Measurements from ENCODE around the gene FAM234A.
"Not testable (repeated sequence)": the region's sequence is repeated elsewhere in the genome, so short reads cannot be mapped to it uniquely, and the experiment has no call there.

FAM234A gene, protein sequence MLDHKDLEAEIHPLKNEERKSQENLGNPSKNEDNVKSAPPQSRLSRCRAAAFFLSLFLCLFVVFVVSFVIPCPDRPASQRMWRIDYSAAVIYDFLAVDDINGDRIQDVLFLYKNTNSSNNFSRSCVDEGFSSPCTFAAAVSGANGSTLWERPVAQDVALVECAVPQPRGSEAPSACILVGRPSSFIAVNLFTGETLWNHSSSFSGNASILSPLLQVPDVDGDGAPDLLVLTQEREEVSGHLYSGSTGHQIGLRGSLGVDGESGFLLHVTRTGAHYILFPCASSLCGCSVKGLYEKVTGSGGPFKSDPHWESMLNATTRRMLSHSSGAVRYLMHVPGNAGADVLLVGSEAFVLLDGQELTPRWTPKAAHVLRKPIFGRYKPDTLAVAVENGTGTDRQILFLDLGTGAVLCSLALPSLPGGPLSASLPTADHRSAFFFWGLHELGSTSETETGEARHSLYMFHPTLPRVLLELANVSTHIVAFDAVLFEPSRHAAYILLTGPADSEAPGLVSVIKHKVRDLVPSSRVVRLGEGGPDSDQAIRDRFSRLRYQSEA

DNA sequence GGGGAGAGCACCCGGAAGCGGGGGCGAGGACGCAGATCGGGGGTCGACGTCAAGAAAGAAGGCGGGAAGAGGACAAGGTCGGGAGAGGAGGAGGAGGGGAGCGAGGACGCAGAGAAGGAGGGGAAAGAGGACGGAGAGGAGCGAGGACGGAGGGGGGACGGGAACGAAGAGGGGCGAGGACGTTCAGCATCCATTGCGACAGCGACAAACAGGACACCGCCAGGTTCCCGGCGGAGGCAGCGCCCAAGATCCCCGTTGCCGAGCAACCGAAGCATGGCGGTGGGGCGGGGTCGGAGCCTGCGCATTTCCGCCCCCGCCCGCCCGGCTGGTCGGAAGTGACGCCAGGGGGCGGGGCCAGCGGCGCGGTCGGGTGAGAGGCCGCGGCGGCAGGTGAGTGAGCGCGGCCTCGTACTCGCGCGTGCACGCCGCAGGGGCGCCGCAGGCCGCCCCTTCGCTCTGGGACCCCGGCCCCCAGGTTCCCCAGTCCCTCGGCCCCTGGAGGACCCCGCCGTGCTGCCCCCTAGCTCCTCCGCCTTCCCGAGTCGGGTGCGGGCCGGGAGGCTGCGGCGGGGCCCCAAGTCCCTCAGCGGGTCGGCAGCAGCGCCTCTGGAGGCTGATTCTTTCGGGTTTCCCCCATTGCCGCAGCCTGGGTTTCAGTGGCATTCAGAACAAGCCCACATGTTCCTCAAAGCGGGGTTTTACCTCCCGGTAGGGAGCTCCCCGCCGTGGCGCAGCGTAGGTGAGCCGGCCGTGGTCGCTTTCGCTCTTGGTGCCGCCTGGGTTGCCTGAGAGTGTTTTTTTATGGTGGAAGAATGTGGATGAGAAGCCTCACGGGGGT, at the start of gene FAM234A:
TSS of gene FAM234A (plus strand) at position 354 of the 838 bp plus-strand sequence. CDS start 19,593 bp downstream, outside the sequence.
- DNase-seq: peak; percentile 95

DNA sequence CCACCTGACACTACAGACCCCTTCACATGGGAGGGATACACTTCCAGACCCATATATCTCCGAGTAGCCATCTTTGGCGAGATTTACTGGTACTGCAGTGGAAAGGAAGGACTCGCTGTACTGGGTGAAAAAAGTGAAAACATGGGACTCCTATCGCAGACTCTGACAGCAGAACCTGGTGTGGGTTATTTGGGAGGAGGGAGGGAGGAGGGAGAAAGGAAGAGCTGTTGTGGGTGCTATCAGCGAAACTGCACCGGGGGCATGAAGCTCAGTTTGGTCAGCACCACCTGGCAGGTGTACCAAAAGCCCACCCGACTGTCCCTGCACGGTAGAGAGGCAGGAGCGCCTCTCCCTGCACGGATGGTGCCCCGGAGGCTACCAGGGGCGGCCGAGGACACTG, 49.4 kb upstream of the FAM234A start:
- DNase-seq: no peak

DNA sequence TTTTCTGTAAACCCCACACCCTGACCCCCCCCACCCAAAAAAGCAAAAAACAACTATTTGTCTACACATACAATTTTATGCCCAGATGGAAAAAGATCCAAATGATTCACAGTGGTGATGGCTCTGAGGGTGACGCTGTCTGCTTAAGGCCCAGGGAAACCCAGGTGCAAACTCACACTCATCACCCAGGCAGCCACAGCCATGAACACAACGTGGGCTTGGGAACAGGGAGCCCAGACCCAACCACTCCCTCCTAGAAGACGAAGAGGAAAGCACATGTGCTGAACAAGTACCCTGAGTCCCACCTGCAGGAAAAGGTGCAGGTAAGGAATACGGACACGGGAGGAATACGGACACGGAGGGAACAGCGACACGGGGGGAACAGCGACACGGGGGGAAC, 48.9 kb upstream of the FAM234A start:
- DNase-seq: no peak

DNA sequence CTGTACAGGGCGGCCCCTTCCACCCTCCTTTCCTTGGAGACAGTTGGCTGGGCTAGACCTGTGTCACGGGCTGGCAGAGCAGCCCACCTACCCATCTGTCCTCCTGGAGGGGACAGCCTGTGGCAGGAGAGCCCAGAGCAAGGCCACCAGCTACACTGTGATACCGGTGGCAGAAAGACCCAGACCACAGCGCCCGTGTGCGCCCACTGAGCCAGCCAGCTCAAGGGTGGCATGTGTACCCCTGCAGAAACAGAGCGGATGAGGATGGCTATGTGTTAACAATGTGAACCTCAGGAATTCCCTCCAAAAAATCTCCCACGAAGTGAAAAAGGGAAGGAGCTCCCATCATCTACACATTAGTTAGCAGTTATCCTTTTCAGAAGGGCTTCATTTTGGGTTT, 47.3 kb upstream of the FAM234A start:
- DNase-seq: no peak

DNA sequence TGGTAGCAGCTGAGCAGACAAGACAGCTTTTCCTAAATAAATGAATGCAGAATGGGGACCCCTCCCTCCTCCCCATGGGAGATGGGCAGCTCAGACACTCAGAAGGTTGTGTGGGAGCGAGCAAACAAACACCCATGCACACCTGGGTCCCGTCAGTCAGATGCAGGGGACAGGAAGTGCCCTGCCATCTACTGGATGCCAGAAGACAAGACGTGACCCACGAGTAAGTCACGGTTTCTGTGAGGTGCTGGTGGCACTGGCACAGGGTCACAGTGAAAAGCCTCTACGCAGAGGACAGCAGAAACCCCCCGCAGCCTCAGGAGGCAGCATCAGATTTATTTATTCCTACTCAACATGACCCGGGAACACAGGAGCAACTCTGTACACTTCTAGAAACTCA, 45.9 kb upstream of the FAM234A start:
- no peak for DNase-seq

DNA sequence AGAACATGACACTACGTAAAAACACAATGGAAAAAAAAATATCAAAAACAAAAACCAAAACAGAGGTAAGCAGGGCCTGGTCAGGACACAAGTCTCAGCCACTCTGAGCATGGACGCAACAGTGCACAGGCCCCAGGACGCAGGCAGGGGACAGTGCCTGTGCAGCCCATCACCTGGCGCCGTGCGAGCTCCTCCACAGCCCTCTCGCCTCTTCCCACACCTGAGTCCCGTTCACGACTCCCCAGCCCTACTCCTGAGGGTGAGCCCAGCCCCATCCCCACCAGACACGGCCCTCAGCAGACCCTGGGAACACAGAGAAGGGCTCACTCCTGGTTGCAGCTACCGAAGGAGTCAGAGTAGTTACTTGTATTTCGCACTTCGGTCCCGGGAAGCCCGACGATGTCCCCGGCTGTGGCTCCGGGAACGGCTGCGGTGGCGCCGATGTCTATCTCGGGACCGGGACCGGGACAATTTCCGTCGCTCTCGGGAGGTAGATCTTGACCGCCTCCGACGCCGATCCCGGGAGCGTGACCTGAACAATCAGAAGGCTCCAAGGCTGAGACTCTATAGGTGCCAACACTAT, 44.9 kb upstream of the FAM234A start:
- no peak for DNase-seq

DNA sequence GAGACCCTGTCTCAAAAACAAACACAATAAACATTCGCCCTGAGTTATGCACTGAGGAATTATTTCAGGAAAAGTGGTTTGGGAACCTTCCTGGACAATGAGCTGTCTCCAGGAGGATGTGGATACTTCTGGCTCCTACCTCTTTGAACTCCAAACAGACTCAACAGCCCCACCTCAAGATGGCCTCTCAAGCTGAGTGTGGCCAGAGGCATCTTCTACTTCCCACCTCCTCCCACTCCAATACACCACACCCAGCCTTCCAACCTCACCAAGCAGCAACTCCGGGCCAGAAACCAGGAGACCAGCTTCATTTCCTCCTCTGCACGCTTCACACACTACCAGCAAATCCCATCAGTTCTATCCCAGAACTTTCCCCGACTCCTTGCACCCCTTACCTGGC, 42.8 kb upstream of the FAM234A start:
- DNase-seq: no peak

DNA sequence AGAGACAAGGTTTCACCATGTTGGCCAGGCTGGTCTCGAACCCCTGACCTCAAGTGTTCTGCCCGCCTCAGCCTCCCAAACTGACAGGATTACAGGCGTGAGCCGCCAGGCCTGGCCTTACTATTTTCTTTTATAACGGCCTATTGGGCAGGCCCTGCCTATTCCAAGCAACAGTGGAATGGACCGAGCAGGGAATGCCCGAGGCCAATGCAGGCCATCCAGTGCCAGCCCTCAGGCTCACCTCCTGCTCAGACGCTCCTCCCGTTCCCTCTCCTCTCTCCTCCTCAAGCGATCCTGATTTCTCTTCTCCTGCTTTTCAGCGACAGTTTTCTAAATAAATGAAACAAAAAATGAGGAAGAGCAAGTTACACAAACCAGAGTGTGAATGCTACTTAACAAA, 41.9 kb upstream of the FAM234A start:
- no peak for DNase-seq

DNA sequence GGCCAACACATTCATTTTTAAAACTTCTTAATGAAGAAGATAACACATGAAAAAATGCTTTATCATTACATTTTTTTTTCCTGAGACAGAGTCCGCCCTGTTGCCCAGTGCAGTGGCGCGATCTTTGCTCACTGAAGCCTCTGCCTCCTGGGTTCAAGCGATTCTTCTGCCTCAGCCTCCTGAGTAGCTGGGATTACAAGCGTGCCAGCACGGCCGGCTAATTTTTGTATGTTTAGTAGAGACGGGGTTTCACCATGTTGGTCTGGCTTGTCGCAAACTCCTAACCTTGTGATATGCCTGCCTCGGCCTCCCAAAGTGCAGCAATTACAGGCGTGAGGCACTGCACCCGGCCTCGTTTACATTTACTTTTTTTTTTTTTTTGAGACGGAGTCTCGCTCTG, 41.2 kb upstream of the FAM234A start:
- DNase-seq: no peak

DNA sequence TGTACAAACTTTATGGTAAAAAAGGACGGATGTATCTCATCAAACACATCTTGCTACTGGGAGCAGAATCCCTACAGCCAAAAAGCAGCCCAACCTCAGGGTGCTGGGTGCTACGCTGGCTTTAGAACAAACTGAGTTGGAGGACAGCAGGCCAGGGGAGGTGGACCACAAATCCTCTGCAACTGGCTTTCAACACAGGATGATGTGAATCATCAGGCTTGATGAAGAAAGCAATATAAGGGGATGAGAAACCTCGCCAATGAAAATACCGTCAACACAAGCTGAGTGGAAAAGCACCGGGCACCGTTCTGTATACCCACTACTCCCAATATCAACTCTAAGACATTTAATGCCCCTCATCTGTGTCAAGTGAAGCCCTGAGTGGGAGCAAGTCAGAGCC, 40.1 kb upstream of the FAM234A start:
- no peak for DNase-seq

DNA sequence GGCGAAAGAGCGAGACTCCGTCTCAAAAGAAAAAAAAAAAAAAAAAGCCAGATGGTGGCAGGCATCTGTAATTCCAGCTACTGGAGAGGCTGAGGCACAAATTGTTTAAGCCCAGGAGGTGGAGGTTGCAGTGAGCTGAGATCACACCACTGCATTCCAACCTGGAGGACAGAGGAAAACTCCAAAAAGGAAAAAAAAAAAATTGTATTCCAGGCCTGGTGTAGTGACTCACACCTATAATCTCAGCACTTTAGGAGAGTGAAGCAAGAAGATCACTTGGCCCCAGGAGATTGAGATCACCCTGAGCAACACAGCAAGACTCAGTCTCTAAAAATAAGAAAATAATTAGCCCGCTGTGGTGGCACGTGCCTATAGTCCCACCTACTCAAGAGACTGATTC, 34.2 kb upstream of the FAM234A start:
- peak; percentile 22 for DNase-seq

DNA sequence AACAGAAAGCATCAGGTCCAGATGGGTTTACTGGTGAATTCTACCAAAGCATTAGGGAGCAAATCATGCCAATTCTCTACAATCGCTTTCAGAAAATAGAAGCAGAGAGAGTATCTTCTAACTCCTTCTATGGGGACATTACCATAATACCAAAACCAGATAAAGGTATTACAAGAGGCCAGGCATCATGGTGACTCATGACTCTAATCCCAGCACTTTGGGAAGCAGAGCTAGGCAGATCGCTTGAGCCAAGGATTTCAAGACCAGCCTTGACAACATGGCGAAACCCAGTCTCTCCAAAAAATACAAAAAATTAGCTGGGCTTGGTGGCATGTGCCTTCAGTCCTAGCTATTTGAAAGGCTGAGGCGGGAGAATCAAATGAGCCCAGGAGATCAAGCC, 31.4 kb upstream of the FAM234A start:
- DNase-seq: no peak

DNA sequence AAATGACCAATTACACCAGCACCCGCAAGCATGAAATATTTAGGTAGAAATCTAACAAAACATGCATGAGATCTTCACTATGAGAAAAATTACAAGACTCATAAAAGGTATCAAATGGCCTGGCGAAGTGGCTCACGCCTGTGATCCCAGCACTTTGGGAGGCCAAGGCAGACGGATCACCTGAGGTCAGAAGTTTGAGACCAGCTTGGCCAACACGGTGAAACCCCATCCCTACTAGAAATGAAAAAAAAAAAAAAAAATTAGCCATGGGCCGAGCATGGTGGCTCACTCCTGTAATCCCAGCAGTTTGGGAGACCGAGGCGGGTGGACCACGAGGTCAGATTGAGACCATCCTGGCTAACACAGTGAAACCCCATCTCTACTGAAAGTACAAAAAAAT, 30.6 kb upstream of the FAM234A start:
- DNase-seq: not testable (repeated sequence)

DNA sequence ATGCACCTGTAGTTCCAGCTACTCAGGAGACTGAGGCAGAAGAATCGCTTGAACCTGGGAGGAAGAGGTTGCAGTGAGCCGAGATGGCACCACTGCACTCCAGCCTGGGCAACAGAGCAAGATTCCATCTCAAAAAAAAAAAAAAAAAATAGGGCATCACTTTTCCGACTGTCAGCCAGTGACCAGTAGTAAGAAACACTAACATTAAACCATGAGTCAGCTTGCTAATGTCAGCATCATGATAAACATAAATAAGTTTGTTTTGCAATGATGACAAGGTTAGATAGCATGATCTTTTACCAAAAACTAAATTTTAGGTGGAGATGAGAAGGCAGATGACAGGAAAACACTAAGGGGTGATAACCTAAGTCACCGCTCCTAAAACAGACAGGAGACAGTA, 25.3 kb upstream of the FAM234A start:
- not testable (repeated sequence) for DNase-seq

DNA sequence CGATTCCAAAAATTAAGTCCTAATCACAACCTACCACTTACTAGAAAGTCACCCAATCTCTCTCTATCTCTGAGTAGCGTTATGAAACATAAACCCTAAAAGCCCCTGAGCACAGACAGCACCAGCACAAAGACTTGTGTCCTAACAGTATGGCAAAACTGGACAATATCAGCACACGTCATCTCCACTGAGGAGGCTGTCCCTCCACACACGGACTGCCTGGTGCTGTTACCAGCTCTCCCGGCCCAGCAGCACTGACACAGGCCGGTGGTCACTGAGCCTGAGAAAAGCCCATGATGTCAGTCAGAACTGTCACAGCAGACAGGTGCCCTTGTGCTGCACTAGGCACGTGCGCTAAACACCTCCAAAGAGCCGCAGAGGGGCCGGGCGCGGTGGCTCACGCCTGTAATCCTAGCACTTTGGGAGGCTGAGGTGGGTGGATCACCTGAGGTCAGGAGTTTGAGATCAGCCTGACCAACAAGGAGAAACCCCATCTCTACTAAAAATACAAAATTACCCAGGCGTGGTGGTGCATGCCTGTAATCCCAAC, 22.9 kb upstream of the FAM234A start:
- not testable (repeated sequence) for DNase-seq

DNA sequence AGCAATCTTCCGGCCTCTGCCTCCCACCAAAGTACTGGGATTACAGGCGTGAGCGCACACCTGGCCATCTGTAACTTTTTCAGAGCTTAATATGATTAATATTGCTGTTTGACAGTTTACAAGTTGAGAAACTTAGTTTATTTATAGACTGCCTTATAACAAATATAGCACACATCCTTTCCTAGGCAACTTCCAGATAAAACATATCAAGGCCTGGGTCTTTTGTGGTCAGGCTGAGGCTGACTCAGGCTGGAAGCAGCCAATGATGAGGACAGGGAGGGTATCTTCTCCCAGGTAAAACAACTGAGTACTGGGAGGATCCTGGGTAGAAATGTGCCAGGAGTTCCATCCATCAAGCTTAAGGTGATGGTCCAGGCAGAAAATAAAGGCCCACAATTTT, 21.6 kb upstream of the FAM234A start:
- DNase-seq: no peak

DNA sequence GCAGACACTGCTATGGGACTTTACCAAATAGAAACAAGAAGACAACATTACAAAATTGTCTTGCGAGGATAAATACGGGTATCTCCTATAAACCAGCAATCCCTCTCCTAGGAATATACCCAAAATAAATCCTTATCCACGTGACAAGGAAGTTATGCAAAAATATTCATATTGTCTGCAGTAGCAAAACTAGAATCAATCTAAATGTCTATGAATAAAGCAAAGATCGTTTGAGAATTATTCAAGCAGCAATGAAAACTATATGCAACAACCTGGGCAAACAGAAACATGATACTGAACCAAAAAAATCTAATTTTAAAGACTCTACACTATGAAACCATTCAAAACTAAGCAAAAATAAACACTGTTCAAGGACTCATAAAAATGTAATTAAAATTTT, 14.6 kb upstream of the FAM234A start:
- no peak for DNase-seq

DNA sequence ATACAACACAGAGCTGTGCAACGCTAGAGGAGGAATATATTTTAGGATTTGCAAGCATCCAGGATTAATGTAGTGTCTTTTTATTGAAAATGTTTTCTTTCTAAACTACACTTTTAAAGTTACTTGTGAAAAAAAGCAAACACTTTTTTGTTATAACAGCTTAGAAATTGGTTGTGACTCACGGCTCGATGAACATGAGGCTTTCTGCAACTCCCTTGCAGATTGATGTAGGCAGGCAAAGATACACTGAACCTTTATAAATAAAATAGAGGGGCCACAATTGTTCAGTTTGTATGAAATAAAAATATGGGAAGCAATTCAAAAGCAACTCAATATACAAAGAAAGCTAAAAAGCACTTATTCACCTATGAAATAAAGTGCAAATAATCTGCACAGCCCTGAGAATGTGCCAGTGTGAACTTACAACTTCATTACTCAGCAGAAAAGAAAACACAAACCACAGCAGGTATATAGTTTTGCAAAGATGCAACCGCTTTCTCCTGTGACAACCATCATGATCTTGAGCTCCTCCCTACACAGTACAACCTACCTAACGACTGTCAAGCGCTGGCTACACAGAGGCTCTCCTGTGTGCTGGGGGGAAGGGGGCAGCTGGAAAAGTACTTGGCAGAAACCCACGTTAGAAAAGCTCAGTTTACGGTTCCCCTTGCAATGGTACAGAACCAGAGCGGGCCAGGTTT, 6.3 kb upstream of the FAM234A start:
- no peak for DNase-seq

DNA sequence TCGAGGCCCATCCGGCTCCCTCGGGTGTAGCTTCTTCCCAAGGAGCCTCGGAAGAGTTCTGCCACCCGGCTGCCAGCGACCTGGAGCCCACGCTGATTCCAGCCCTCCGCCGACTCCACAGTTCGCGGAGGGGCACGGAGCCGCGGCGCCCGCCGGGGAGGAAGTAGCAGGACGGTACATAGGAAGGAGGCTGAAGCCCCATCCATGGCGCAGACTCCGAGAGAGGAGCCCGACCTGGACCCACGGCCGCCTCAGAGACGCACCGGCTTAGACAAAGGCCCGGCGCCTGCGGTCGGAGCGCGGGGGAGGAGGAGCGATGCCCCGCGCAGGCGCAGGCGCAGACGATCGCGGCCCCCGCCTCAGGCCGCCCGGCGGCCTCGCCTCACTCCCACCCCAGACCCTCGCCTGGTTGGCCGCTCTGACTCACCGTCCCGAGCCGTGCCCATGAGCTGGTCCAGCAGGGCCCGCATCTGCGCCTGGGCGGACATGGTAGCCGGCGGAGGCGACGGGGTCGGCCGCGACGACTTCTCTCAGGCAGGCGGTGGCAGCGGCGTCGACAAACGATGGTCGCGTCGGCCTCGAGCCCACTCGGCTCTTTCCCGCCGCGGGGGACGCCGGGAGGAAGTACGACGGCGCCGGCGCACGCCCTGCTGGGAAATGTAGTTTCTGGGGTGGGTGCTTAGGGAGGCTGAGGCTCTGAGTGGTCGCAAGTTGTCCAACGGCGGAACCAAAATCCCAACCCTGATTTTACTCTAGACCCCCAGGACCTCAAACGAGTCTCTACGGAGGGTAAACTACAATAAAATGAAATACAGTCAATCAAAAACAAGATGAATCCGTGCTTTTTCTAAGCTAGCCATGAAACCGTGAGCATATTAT, 5.5 kb upstream of the FAM234A start, which contains the start of gene LUC7L:
TSS of gene LUC7L (minus strand) at position 598 of the 879 bp plus-strand sequence. CDS start at position 488, 110 bp downstream.
- peak; percentile 90 for DNase-seq

DNA sequence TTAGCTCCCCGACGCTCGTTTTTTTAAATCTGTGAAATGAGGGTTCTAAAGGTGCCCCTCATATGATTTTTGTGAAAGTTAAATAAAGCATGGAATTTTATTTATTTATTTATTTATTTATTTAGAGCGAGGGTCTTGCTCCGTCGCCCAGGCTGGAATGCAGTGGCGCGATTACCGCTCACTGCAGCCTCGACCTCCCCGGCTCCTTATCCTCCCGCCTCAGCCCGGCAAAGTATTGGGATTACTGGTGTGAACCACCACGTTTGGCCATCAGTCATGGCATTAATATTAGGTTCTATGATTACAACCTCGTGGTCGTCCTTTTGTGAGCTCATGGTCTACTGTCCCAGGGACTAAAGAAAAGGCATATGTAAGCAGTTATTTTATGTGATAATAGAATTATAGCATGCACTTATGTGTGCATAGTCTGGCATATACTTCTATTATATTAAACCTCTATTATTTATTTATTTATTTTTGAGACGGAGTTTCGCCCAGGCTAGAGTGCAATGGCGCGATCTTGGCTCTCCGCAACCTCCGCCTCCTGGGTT, 4.8 kb upstream of the FAM234A start:
- DNase-seq: no peak

DNA sequence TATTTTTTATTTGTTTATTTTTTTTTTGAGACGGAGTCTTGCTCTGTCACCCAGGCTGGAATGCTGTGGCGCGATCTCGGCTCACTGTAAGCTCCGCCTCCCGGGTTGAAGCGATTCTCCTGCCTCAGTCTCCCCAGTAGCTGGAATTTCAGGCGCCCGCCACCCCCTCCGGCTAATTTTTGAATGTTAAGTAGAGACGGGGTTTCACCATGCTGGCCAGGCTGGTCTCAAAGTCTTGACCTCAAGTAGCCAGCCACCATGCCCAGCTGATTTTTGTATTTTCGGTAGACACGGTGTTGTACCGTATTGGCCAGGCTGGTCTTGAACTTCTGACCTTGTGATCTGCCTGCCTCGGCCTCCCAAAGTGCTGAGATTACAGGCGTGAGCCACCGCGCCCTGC, 4.3 kb upstream of the FAM234A start:
- DNase-seq: not testable (repeated sequence)

All from NCI-H2171 (cell line).